GM18499 (cell line): ENCODE results near the gene ATF7.
A peak's percentile ranks its signal among the peaks of the same experiment; 100 is the strongest.
"Not testable (repeated sequence)": the region's sequence is repeated elsewhere in the genome, so short reads cannot be mapped to it uniquely, and the experiment has no call there.

Experiments used
- ATAC-seq: cut with Tn5 transposase; IDR thresholded peaks from one replicate; pipeline ENCODE4 v1.9.1; 2021; ENCODE audit warnings: moderate number of reproducible peaks; ENCODE audit not compliant: insufficient read depth, unreplicated experiment

Gene ATF7

DNA sequence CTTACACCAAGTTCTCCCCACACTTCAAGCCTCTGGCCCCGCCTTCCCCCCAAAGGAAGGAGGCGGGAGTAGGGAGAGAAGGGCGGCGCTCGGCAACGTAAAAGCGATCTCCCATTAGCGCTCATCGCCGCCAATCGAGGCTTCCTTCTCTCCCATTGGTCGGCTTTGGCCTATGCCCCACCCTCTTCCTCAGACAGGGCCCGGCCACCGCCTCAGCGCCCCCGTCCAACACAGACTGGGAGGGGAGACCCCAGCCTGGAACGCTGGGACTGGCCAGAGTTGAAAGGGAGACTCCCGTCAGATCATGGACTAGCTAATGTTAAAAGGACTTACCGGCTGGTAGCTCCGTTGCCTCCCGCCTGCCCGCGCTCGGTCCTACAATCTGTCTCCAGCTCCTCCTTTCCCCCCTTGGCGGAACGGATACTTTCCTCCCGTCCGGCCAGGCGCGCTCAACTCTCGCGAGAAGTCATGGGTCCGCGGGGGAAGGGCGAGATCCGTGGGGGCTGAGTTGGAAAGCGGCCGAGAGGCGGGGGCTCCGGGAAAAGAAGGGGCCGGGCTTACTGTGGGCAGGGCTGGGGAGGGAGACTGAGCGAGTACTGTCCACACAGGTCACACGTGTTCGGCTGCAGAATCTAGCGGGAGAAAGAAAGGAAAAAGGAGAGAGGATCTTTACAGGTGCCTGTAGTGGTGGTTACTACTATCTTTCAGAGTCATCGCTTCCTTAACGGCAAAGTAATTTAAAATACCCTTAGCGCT is at the start of gene ATF7:
Gene ATF7, minus strand, starts transcription at position 437 of the 756 bp plus-strand sequence. CDS start 25,382 bp downstream, outside the sequence.
- peak; percentile 91 for ATAC-seq

DNA sequence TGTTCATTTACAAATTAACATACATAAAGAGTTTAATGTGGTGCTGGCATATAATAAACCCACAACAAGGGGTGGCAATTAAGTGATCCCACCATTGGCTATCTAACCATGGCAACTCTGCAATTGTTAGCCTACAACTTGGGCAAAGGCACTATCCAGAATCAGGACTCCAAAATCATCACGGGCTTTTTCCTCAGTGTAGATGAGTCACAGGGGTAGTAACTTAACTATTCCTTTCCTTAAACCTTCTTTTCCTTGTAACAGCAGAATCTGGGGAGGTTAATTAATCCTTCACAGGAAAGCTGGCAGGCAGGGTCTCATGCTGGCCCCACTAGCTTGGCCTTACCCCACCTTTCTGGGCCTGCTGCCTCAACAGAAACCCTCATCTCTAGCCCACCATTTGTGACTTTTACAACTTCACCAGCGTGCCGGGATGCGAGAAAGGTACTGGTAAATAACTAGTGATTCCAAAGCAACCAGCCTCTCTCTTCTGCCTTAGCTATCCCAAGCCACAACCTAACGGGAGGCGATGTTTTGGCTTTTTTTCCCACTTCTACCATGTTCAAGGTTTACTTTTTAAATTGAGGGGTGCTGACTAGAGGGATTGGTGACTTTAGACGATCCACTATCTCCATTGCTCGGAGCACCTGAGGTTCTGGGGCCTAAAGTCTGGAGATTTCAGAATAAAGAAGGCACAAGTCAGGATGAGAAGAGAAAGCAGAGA is 49.0 kb upstream of the ATF7 start:
- no peak for ATAC-seq

DNA sequence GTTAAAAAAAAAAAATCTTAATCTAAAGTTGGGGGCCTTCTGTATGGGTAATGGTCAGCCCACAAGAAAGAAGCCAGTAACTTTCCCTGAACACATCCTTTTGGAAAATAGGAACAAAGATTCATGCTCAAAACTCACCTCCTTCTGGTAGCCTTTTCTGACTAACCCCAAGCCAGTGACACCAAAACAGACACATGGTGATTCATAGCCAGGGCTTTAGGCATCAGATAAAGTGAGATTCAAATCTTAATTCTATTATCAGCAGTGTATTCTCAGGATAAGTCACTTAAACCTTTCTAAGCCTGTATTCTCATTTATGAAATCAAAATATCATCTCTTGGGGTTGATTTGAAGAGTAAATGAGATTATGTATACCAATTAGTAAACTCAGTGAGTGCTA is 44.8 kb upstream of the ATF7 start:
- no peak for ATAC-seq

DNA sequence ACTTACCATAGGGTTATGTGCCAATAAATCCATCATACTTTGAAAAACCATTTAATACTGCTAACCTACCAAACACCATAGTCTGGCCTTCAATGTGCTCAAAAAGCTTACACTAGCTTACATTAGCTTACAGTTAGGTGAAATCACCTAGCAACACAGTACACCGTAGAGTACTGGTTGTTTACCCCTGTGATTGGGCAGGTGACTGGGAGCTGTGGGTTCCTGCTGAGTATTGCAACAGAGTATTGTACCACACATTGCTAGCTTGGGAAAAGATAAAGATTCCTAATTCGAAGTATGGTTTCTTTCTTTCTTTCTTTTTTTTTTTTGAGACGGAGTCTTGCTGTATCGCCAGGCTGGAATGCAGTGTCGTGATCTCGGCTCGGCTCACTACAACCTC is 44.1 kb upstream of the ATF7 start:
- no peak for ATAC-seq

DNA sequence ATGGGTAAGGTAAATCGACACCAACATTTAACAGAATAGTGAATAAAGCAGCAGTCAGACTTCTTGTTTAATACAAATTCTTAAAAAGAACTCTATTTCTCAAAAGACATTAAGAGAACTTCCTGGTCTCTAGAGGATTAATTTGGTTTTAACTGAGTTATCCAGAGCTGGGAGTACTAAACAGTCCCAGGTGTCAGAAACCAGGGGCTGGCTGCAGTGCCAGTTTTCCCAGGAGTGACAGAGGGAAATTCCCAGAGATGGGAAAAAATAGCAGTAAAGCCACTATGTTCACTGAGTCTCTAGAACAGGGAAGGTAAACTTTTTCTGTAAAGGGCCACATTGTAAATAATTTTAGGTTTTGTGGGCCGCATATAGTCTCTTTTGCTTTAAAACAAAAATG is 40.9 kb upstream of the ATF7 start:
- no peak for ATAC-seq

DNA sequence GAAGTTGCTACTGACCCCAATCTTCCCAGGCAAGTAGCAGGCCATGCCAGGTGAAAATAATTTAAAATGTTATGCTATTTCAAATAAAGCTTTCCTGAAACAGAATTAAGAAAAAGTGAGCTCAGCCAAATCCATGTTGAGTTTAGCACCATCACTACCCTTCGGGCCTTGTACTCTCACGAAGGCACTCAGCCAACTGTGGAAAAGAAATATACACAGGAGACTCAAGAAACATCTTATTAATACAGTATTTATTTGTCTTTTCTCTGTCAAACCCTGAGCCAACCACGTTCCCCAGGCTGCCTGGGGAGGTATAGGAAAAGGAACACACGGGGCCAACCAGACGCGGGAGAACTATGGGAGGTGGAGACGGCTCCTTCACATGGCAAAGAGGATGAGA is 38.8 kb upstream of the ATF7 start:
- ATAC-seq = no peak

DNA sequence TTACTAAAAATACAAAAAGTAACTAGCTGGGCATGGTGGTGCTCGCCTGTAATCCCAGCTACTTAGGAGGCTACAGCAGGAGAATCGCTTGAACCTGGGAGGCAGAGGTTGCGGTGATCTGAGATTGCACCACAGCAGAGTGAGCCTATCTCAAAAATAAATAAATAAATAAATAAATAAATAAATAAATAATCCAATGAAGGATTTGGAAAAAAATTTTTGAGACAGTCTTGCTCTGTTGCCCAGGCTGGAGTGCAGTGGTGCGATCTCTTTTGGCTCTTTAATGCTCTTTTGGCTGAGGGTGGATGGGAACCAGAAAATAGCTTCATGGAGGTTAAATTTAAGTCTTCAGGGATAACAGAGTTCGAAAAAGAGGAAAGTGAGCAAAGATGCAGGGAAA is 38.0 kb upstream of the ATF7 start:
- ATAC-seq = no peak

DNA sequence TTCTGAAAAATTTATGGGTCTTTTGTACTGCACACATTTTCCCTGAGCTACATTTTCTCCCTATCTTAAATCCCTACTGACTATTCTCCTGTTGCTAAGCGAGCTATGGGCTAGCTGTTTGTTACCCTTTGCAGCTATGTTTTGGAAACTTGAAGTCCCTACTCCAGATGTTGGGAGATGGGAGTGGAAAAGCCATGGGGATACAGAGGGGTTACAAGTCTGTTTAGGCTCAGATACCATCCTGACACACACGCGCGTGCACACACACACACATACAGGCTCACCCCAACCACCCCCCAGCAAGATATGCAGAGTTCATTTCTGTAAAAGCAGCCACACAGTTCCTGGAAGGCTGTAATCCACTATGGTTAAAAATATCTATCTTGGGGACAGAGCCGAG is 33.9 kb upstream of the ATF7 start:
- ATAC-seq = no peak

DNA sequence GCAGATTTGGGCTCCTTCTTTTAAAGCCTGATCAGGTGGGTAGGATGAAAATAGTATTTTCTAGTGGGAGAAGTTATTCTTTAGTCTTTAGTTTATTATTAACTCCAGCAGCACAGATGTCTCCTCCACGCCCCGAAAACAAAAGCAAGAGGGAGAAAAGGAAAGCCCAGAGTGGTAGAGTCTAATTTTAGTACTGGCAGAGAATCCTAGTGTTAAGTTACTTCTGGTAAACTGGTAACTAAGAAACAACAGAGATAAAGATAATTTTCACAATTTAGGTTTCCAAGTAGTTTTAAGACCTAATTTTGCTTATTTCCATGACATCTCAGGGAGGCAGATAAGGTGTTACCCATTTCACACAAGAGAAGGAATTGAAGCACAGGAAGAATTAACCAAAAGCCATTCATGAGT is 33.4 kb upstream of the ATF7 start:
- no peak for ATAC-seq

DNA sequence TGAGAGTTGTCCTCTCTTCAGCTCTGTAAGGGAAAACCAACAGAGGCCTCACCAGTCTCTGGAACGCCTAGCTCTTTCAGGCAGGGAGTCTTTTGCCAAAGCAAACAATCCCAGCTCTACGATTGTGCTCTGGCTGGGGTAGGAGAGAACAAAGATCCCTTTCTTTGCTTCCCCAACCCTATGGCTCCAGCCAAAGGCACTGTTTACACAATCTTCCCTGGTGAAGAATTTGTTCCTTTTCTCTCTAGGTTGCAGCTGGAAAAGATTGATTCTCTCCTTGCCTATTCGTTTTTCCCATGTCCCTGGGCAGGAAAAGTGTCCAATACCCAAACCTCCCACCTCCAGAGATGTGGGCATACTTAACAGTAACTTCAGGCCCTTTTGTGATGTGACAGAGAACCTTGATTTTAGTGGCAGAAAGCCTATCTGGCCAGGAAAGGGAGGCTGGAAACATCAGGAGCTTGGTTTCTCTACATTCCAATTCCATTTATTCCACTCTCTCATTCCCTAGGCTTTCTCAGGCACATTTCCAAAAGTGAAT is 32.9 kb upstream of the ATF7 start:
- no peak for ATAC-seq

DNA sequence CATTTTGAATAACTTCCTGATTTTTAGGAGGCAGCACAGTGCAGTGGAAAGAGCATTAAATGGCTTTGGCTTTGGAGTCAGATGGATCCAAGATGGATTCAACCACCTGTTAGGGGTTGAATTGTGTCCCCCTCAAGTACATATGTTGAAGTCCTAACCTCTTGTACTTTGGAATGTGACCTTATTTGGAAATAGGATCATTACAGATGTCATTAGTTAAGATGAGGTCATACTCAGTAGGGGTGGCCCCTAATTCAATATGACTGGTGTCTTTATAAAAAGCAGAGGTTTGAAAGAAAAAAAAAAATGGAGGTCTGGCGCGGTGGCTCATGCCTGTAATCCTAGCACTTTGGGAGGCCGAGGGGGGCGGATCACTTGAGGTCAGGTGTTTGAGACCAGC is 30.9 kb upstream of the ATF7 start:
- ATAC-seq = no peak

DNA sequence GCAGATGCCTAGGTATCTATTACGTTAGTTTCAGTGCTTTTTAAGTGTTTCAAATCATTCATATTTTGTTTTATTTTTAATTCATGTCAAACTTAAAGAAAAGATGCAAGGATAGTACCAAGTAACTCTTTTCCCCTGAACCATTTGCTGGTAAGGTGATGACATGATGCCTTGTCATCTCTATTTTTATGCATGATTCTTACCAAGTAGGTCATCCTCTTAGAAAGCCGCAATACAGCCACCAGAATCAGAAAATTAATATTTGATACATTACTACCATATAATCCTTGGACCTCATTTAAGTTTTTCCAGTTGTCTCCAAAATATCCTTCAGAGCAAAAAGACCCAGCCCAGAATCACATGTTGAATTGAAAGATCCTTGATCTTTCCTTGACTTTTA is 27.4 kb upstream of the ATF7 start:
- ATAC-seq = no peak

DNA sequence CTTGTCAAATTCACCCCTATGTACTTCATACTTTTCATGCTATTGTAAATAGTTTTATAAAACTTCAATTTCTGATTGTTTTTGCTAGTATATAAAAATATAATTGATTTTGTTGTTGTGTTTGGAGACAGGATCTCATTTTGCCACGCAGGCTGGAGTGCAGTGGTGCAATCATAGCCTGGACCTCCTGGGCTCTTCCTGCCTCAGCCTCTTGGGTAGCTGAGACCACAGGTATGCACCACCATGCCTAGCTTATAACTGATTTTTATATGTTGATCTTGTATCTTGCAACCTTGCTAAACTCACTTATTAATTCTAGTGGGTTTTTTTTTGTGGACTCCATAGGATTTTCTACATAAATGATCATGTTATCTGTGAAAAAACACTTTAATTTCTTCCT is 26.2 kb upstream of the ATF7 start:
- ATAC-seq = no peak

DNA sequence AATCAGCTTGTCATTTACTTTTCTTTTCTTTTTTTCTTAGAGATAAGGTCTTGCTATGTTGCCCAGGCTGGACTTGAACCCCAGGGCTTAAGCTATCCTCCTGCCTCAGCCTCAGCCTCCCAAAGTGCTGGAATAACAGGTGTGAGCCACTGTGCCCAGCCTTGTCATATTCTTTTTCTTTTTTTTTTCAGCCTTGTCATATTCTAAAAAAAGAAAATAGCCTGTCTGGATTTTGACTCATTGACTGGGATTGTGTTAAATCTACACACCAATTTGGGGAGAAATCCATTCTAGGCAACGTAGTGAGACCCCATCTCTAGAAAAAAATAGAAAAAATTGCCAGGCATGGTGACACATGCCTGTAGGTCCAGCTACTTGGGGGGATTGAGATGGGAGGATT is 25.6 kb upstream of the ATF7 start:
- no peak for ATAC-seq

DNA sequence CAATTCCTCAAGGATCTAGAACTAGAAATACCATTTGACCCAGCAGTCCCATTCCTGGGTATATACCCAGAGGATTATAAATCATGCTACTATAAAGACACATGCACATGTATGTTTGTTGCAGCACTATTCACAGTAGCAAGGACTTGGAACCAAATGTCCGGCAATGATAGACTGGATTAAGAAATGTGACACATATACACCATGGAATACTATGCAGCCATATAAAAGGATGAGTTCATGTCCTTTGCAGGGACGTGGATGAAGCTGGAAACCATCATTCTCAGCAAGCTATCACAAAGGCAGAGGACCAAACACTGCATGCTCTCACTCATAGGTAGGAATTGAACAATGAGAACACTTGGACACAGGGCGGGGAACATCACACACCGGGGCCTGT is 20.1 kb upstream of the ATF7 start:
- not testable (repeated sequence) for ATAC-seq

DNA sequence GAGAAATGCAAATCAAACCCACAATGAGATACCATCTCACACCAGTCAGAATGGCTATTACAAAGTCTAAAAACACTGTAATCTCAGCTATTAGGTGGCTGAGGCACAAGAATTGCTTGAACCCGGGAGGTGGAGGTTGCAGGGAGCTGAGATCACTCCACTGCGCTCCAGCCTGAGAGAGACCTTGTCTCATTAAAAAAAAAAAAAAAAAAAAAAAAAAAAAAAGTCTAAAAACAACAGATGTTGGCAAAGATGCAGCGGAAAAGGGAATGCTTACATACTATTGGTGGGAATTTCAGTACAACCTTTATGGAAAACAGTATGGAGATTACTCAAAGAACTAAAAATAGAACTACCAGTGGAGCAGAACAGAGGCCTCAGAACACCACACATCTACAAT is 19.0 kb upstream of the ATF7 start:
- no peak for ATAC-seq

DNA sequence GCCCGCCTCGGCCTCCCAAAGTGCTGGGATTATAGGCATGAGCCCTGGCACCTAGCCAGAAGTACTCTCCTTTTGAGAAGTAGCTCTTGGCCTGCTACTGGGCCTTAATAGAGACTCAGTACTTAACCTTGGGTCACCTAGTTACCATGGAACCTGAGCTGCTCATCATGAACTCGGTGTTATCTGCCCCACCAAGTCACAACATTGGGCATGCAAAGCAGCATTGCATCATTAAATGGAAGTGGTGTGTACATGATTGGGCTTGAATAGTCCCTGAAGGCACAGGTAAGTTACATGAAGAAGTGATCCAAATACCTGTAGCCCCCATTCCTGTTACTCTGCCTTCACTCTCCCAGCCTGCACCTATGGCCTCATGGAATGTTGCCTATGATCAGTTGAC is 18.0 kb upstream of the ATF7 start:
- ATAC-seq = no peak

DNA sequence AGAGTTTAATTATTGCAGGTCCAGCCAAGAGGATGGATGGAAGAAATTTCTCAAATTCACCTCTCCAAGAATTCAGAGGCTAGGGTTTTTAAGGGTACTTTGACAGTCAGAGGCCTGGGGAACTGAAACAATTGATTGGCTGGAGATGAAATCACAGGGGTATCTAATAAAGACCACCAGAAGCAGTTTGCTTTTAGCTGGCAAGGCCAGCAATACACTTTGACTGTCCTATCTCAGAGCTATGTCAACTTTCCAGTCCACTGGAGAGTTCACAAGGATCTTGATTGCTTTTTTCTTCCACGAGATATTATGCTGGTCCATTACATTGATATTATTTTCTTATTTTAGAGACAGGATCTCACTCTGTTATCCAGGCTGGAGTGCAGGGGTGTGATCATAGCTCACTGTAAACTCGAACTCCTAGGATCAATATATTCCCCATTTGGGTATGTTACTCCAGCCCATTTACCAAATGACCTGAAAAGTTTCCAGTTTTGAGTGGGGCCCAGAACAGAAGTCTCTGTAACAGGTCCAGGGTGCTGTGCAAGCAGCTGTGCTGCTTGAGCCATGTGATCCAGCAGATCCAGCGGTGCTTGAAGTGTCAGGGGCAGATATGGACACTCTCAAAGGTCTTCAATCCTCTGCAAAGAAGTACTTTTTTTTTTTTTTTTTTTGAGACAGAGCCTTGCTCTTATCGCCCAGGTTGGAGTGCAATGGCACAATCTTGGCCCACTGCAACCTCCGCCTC is 17.2 kb upstream of the ATF7 start:
- no peak for ATAC-seq

DNA sequence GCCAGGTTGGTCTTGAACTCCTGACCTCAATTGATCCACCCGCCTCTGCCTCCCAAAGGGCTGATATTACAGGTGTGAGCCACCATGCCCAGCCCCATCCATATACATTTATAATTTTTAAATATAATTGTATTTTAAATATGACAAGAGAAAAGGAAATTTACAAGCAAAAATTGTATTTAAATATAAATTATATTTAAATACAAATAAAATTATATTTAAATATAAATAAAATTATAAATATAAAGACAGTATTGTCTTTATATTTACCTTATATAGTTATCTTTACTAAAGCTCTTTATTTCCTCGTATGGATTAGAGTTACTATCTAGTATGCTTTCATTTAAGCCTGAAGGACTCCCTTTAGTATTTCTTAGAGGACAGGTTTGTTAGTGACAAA is 11.9 kb upstream of the ATF7 start:
- ATAC-seq = no peak

DNA sequence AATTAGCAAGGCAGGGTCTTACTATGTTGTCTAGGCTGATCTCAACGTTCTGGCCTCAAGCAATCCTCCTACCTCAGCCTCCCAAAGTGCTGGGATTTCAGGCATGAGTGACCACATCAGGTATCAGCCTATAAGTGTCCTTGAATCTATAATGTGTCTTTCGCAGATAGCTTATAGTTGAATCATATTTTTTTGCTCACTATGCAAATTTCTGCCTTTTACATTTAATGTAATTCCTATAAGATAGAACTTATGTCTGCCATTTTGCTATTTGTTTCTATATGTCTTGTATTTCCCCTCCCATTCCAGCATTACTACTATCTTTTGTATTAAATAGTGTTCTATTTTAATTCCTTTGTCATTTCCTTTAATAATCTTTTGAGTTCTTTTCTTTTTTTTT is 10.5 kb upstream of the ATF7 start:
- ATAC-seq = no peak

DNA sequence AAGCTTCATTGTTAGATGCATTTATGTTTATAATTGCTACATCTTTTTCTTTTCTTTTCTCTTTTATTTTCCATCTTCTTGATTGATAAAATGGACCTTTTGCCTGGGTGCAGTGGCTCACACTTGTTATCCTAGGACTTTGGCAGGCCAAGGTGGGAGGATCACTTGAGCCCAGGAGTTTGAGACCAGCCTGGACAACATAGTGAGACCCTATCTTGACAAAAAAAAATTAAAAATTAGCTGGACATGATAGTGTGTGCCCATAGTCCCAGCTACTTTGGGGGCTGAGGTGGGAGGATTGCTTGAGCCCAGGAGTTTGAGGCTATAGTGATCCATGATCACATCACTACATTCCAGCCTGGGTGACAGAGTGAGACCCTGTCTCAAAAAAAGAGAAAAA is 9.5 kb upstream of the ATF7 start:
- not testable (repeated sequence) for ATAC-seq
